Transverse colon (tissue), 3 donors: ENCODE results near the gene EPB41L4B.

Experiments used
- POLR2A ChIP-seq: fragments of 450-650 bp; IDR thresholded peaks from one replicate; pipeline ENCODE4 v1.6.1; 2016; ENCODE audit warnings: antibody characterized with exemption, mild to moderate bottlenecking, moderate library complexity
- POLR2AphosphoS5 ChIP-seq, 3 donors: sonication (generic); formaldehyde crosslinking; IDR thresholded peaks; one replicate each; pipeline ENCODE4 v1.6.1; 2016; ENCODE audit warnings: antibody characterized with exemption in 3 of 3

DNA sequence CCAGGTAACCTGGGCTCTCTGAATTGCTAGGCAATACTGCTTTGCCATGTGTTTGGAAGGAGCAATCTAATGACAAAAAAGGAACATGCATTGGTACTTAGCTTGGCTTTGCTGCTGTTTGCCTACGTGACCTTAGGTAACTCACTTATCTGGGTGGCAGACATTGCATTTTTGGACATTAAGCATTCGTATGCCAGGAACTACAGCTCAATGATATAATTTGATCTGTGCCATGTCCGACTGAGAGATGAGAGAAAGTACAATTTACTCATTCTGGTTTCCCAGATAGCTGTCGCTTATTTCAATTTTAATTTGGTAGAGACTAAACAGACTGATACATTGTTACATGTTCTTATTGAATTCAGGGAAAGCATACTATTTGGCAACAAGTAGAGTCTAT lies 90.6 kb downstream of the EPB41L4B start:
- no peak for TF ChIP-seq POLR2A
- TF ChIP-seq POLR2AphosphoS5 (IDR thresholded peaks at IDR 0.05) = no peak
